Renal cortex interstitium (tissue), 11 donors: Measurements from ENCODE around the gene RSPH6A. TPM values are rescaled to one million over a fixed set of nuclear protein-coding genes. Genes with fewer than 3 reads are reported as not detected.
"Not testable (repeated sequence)": the region's sequence is repeated elsewhere in the genome, so short reads cannot be mapped to it uniquely, and the experiment has no call there.

Experiments
- DNase-seq, 11 donors: peaks; one replicate each; pipeline ENCODE4 v3.0.0-alpha.2; 2013; ENCODE audit warnings: low read depth in 9 of 11, low spot score in 4 of 11; ENCODE audit errors: extremely low read depth in 1 of 11
- polyA plus RNA-seq, 3 donors: library from polyadenylated mRNA; unstranded; fragments of 120-200 nt; gene quantifications; one replicate each; pipeline ENCODE4 v1.2.1, GENCODE V29; 2013; ENCODE audit not compliant: insufficient read length in 3 of 3

Gene RSPH6A
- polyA plus RNA-seq, 3 donors = not detected

GRCh38 chr19:45751483-45751882 lies 63.6 kb downstream of the RSPH6A start:
- not testable (repeated sequence) for DNase-seq

GRCh38 chr19:45747513-45747912 lies 67.6 kb downstream of the RSPH6A start:
- no peak for DNase-seq

GRCh38 chr19:45746866-45747265 lies 68.2 kb downstream of the RSPH6A start:
- no peak for DNase-seq

Other genes starting within 250 kb of the RSPH6A start
- gene OPA3, start 230.5 kb downstream of the RSPH6A start, polyA plus RNA-seq = 10 to 100 TPM in 2 of 3 donors, 1 to 10 TPM in 1; 9.7 to 11.1 (median 10.4) TPM
- 1 to 10 TPM; 3.3 to 6.5 (median 3.6) TPM for gene GPR4, start 213.1 kb downstream of the RSPH6A start, polyA plus RNA-seq
- gene EML2, start 175.9 kb downstream of the RSPH6A start, polyA plus RNA-seq = 10 to 100 TPM; 17.8 to 28.0 (median 20.6) TPM
- 1 to 10 TPM in 1 of 3 donors, under 1 TPM in 2; 0.28 to 1.6 (median 0.43) TPM for gene GIPR, start 147.1 kb downstream of the RSPH6A start, polyA plus RNA-seq
- 100 to 1,000 TPM; 310 to 350 (median 317) TPM for gene SNRPD2, start 123.4 kb downstream of the RSPH6A start, polyA plus RNA-seq
- 10 to 100 TPM in 2 of 3 donors, 1 to 10 TPM in 1; 6.8 to 11.0 (median 10.7) TPM for gene QPCTL, start 122.6 kb downstream of the RSPH6A start, polyA plus RNA-seq
- gene FBXO46, start 84.4 kb downstream of the RSPH6A start, polyA plus RNA-seq = 10 to 100 TPM; 12.2 to 24.4 (median 17.3) TPM
- gene MEIOSIN, start 81.9 kb downstream of the RSPH6A start, polyA plus RNA-seq = not detected
- 10 to 100 TPM; 13.9 to 28.1 (median 22.7) TPM for gene SIX5, start 46.1 kb downstream of the RSPH6A start, polyA plus RNA-seq
- gene DMPK, start 32.8 kb downstream of the RSPH6A start, polyA plus RNA-seq = 10 to 100 TPM; 39.1 to 63.6 (median 61.2) TPM
- 10 to 100 TPM; 27.1 to 46.9 (median 40.8) TPM for gene DMWD, start 22.5 kb downstream of the RSPH6A start, polyA plus RNA-seq
- 10 to 100 TPM; 59.7 to 76.5 (median 70.1) TPM for gene SYMPK, start 47.8 kb upstream of the RSPH6A start, polyA plus RNA-seq
- gene FOXA3, start 49.0 kb upstream of the RSPH6A start, polyA plus RNA-seq = under 1 TPM; 0.12 to 0.79 (median 0.22) TPM
- 10 to 100 TPM; 14.1 to 28.5 (median 24.3) TPM for gene IRF2BP1, start 70.8 kb upstream of the RSPH6A start, polyA plus RNA-seq
- gene MYPOP, start 87.3 kb upstream of the RSPH6A start, polyA plus RNA-seq = 1 to 10 TPM; 2.8 to 5.9 (median 4.8) TPM
- not detected for gene NANOS2, start 99.5 kb upstream of the RSPH6A start, polyA plus RNA-seq
- 1 to 10 TPM; 4.1 to 5.4 (median 4.2) TPM for gene NOVA2, start 158.6 kb upstream of the RSPH6A start, polyA plus RNA-seq
- gene CCDC61, start 180.2 kb upstream of the RSPH6A start, polyA plus RNA-seq = 10 to 100 TPM in 2 of 3 donors, 1 to 10 TPM in 1; 9.5 to 16.0 (median 13.8) TPM
- under 1 TPM; 0.45 to 0.85 (median 0.70) TPM for gene PGLYRP1, start 207.7 kb upstream of the RSPH6A start, polyA plus RNA-seq
- under 1 TPM; 0.37 to 0.88 (median 0.37) TPM for gene IGFL4, start 225.7 kb upstream of the RSPH6A start, polyA plus RNA-seq